ENCODE measurements around the gene B4GALT2.
A peak's percentile ranks its signal among the peaks of the same experiment; 100 is the strongest.

Gene B4GALT2

DNA sequence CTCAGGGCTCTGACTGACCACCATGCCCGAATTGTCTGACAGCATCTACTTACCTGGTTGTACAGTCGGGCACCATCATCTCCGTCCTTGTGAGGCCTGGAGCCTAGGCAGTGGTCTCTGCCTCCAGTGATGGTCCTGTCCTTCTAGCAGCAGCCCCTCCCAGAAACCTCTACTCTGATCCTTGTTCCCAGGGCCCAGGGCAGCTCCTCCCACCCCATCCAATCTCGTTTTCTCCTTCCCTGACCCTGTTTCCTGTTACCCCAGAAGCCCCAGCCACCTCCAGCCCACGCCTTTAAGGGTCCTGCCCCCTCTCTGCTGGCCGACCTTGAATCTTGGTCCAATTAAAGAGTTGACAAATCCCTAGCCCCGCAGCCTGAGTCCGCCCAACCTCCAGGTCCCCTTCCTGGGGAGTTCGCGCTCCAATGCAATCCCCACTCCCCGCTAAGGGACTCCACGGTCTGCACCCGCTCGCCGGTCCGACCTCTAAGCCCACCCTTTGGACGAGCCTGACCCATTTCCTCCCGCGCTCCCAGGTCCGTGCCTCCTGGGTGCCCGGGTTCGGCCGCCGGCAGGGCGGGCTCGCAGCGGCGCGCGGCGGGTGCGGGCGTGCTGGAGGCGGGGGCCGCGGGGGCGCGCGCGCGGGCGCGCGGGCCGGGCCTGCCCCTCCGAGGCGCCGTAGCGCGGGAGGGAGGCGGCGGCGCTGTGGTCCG, at the start of gene B4GALT2:
TSS of gene B4GALT2 (plus strand) at position 660 of the 710 bp plus-strand sequence. CDS start 1,951 bp downstream, outside the sequence.
- H3K9me3 ChIP-seq (ENCODE audit: insufficient read depth, low read length) = no peaks in the 10 kb centered on the region
- H3K9ac ChIP-seq (ENCODE audit: insufficient read length, low read depth) = peak within 1 kb of the TSS; percentile 86
- H3K27me3 ChIP-seq (ENCODE audit: insufficient read depth, insufficient read length) = no peaks in the 10 kb centered on the region
- H3K36me3 ChIP-seq (ENCODE audit: insufficient read depth, insufficient read length, low read length) = peaks cover 62% of the 10 kb centered on the region
- peaks cover 26% of the 10 kb centered on the region for H3K4me1 ChIP-seq (ENCODE audit: insufficient read depth, insufficient read length)
- TF ChIP-seq YY1 (IDR thresholded peaks at IDR 0.05; ENCODE audit: insufficient read depth, insufficient read length) = no peak
- TF ChIP-seq SUZ12 (IDR thresholded peaks at IDR 0.05; ENCODE audit: extremely low read depth, insufficient read depth, insufficient read length) = no peak
- no peak for TF ChIP-seq ZNF274 (IDR thresholded peaks at IDR 0.05; ENCODE audit: low read depth, low read length)
- no peak for DNase-seq (ENCODE audit: low read depth, low spot score)
- H3K4me3 ChIP-seq (ENCODE audit: insufficient read length, low read depth) = peak within 1 kb of the TSS; percentile 64

- Histone ChIP-seq H3K9me3 (ENCODE audit: insufficient read depth, low read length) (no peaks in the 10 kb centered on the region), H3K4me1 (ENCODE audit: insufficient read depth, insufficient read length) (peaks cover 45% of the 10 kb centered on the region), H3K4me3 (ENCODE audit: insufficient read length, low read depth) (no peak overlapping the region), H3K9ac (ENCODE audit: insufficient read length, low read depth) (no peak overlapping the region), H3K36me3 (ENCODE audit: insufficient read depth, insufficient read length, low read length) (peaks cover 17% of the 10 kb centered on the region), H3K27me3 (ENCODE audit: insufficient read depth, insufficient read length) (peaks cover 17% of the 10 kb centered on the region)
- TF ChIP-seq YY1 (IDR thresholded peaks at IDR 0.05; ENCODE audit: insufficient read depth, insufficient read length) (no peak), SUZ12 (IDR thresholded peaks at IDR 0.05; ENCODE audit: extremely low read depth, insufficient read depth, insufficient read length) (no peak), ZNF274 (IDR thresholded peaks at IDR 0.05; ENCODE audit: low read depth, low read length) (no peak)
- no peak for DNase-seq (ENCODE audit: low read depth, low spot score)
These were observed 48.7 kb upstream of the B4GALT2 start for GRCh38 chr1:43930168-43930948.

GRCh38 chr1:43930949-43931275, 48.1 kb upstream of the B4GALT2 start:
- Histone ChIP-seq H3K9me3 (ENCODE audit: insufficient read depth, low read length) (no peaks in the 10 kb centered on the region), H3K4me1 (ENCODE audit: insufficient read depth, insufficient read length) (peaks cover 50% of the 10 kb centered on the region), H3K27me3 (ENCODE audit: insufficient read depth, insufficient read length) (peaks cover 22% of the 10 kb centered on the region), H3K9ac (ENCODE audit: insufficient read length, low read depth) (no peak overlapping the region), H3K36me3 (ENCODE audit: insufficient read depth, insufficient read length, low read length) (peaks cover 15% of the 10 kb centered on the region), H3K4me3 (ENCODE audit: insufficient read length, low read depth) (no peak overlapping the region)
- no peak for DNase-seq (ENCODE audit: low read depth, low spot score)
- TF ChIP-seq YY1 (IDR thresholded peaks at IDR 0.05; ENCODE audit: insufficient read depth, insufficient read length) (no peak), SUZ12 (IDR thresholded peaks at IDR 0.05; ENCODE audit: extremely low read depth, insufficient read depth, insufficient read length) (no peak), ZNF274 (IDR thresholded peaks at IDR 0.05; ENCODE audit: low read depth, low read length) (no peak)

DNA sequence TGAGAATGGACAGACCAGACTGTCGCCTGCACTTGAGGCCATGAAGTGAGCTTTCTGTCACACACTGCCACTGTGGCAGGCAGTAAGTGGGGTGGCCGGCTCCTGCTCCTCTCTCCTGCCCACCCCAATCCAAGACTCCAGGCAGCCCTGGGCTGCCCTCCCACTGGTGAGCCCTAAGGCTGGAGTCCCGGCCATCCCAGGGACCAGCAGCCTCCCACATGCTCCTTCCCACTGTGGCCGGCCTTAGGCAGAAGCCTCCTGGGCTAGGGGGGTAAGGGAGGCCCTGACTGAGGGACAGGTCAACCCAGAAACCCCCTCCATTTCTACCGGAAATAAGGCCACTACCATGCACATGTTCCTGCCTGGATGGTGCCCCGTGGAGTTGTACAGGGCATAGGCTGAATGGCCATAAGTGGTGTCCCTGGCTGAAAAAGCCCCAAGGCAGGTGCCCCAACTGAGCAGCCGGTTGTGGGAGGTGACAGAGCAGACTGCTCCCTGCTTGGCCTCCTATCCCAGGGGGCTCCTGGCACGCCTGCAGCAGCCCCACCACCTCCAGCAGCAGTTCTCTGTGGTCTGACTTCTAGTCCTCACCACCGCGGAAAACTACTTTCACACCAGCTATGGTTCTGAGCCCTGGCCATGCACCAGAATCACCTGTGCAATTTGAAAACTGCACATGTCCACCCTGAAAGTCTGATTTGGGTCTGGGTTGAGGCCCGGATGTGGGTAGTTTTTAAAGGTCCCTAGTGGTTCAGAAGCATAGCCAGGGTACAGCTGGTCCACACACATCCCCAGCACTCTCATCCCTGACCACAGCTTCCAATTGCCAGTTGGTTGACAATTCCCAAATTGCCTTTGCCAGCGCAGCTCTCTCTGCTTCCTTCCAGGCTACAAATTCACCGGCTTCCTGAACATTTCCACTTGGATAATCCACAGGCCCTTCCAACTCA, 47.0 kb upstream of the B4GALT2 start:
- no peak for DNase-seq (ENCODE audit: low read depth, low spot score)
- Histone ChIP-seq H3K27me3 (ENCODE audit: insufficient read depth, insufficient read length) (peaks cover 23% of the 10 kb centered on the region), H3K9me3 (ENCODE audit: insufficient read depth, low read length) (no peaks in the 10 kb centered on the region), H3K4me3 (ENCODE audit: insufficient read length, low read depth) (no peak overlapping the region), H3K4me1 (ENCODE audit: insufficient read depth, insufficient read length) (peaks cover 56% of the 10 kb centered on the region), H3K36me3 (ENCODE audit: insufficient read depth, insufficient read length, low read length) (peaks cover 15% of the 10 kb centered on the region), H3K9ac (ENCODE audit: insufficient read length, low read depth) (peak overlapping the region; percentile 3)
- TF ChIP-seq YY1 (IDR thresholded peaks at IDR 0.05; ENCODE audit: insufficient read depth, insufficient read length) = no peak
- no peak for TF ChIP-seq SUZ12 (IDR thresholded peaks at IDR 0.05; ENCODE audit: extremely low read depth, insufficient read depth, insufficient read length)
- TF ChIP-seq ZNF274 (IDR thresholded peaks at IDR 0.05; ENCODE audit: low read depth, low read length) = no peak

GRCh38 chr1:43932786-43933385, 46.1 kb upstream of the B4GALT2 start:
- no peak for DNase-seq (ENCODE audit: low read depth, low spot score)
- TF ChIP-seq YY1 (IDR thresholded peaks at IDR 0.05; ENCODE audit: insufficient read depth, insufficient read length) = no peak
- TF ChIP-seq SUZ12 (IDR thresholded peaks at IDR 0.05; ENCODE audit: extremely low read depth, insufficient read depth, insufficient read length) = no peak
- TF ChIP-seq ZNF274 (IDR thresholded peaks at IDR 0.05; ENCODE audit: low read depth, low read length) = no peak
- Histone ChIP-seq H3K4me3 (ENCODE audit: insufficient read length, low read depth) (peak overlapping the region; percentile 60), H3K36me3 (ENCODE audit: insufficient read depth, insufficient read length, low read length) (peaks cover 24% of the 10 kb centered on the region), H3K9ac (ENCODE audit: insufficient read length, low read depth) (peak overlapping the region; percentile 82), H3K27me3 (ENCODE audit: insufficient read depth, insufficient read length) (peaks cover 23% of the 10 kb centered on the region), H3K9me3 (ENCODE audit: insufficient read depth, low read length) (no peaks in the 10 kb centered on the region), H3K4me1 (ENCODE audit: insufficient read depth, insufficient read length) (peaks cover 63% of the 10 kb centered on the region)

GRCh38 chr1:43933386-43934100, 45.5 kb upstream of the B4GALT2 start, which contains the start of gene ARTN:
ARTN (plus strand) TSS chr1:43933801; CDS start chr1:43935657, 1,856 bp downstream.
- Histone ChIP-seq H3K4me1 (ENCODE audit: insufficient read depth, insufficient read length) (peaks cover 69% of the 10 kb centered on the region), H3K9ac (ENCODE audit: insufficient read length, low read depth) (peak within 1 kb of the TSS; percentile 82), H3K27me3 (ENCODE audit: insufficient read depth, insufficient read length) (peaks cover 23% of the 10 kb centered on the region), H3K36me3 (ENCODE audit: insufficient read depth, insufficient read length, low read length) (peaks cover 27% of the 10 kb centered on the region), H3K4me3 (ENCODE audit: insufficient read length, low read depth) (peak within 1 kb of the TSS; percentile 60), H3K9me3 (ENCODE audit: insufficient read depth, low read length) (no peaks in the 10 kb centered on the region)
- no peak for TF ChIP-seq SUZ12 (IDR thresholded peaks at IDR 0.05; ENCODE audit: extremely low read depth, insufficient read depth, insufficient read length)
- TF ChIP-seq YY1 (IDR thresholded peaks at IDR 0.05; ENCODE audit: insufficient read depth, insufficient read length) = no peak
- TF ChIP-seq ZNF274 (IDR thresholded peaks at IDR 0.05; ENCODE audit: low read depth, low read length) = no peak
- DNase-seq (ENCODE audit: low read depth, low spot score) = no peak

Measured in NT2/D1 (cell line).